RWPE2 (cell line): ENCODE measurements around the gene SH3TC2.

Experiments used
- ATAC-seq: fragments of 200-7000 bp; cut with Tn5 transposase; 3 replicates; pipeline ENCODE4 v1.9.1; 2021; ENCODE audit warnings: low read depth
- DNase-seq: peaks from one replicate; pipeline ENCODE4 v3.0.0-alpha.2; 2020; ENCODE audit warnings: low spot score
- H3K27ac ChIP-seq: fragments of 450-650 bp; 2 replicates; pipeline ENCODE4 v1.5.1; 2017; ENCODE audit warnings: mild to moderate bottlenecking; ENCODE audit not compliant: poor library complexity, severe bottlenecking
- H3K27me3 ChIP-seq: fragments of 250-450 bp; sonication (Bioruptor Pico); 2 replicates; pipeline ENCODE4 v1.5.1; 2021; ENCODE audit warnings: mild to moderate bottlenecking, moderate library complexity; ENCODE audit not compliant: insufficient read depth, poor library complexity, severe bottlenecking
- H3K36me3 ChIP-seq: fragments of 250-450 bp; sonication (Bioruptor Pico); 2 replicates; pipeline ENCODE4 v1.5.1; 2020; ENCODE audit warnings: low read depth, mild to moderate bottlenecking, moderate library complexity
- H3K4me1 ChIP-seq: fragments of 250-450 bp; sonication (Bioruptor Pico); 2 replicates; pipeline ENCODE4 v1.5.1; 2021; ENCODE audit warnings: mild to moderate bottlenecking, moderate library complexity; ENCODE audit not compliant: insufficient read depth, poor library complexity, severe bottlenecking
- H3K4me3 ChIP-seq: fragments of 250-450 bp; sonication (Bioruptor Pico); 2 replicates; pipeline ENCODE4 v1.5.1; 2021; ENCODE audit warnings: mild to moderate bottlenecking, moderate library complexity; ENCODE audit not compliant: severe bottlenecking
- H3K9me3 ChIP-seq: fragments of 250-450 bp; sonication (Bioruptor Pico); 2 replicates; pipeline ENCODE4 v1.5.1; 2021; ENCODE audit warnings: mild to moderate bottlenecking, moderate library complexity; ENCODE audit not compliant: severe bottlenecking
- CTCF ChIP-seq: fragments of 450-650 bp; IDR thresholded peaks from one replicate; pipeline ENCODE4 v1.5.1; 2017; ENCODE audit warnings: mild to moderate bottlenecking, moderate library complexity; ENCODE audit not compliant: poor library complexity, severe bottlenecking

Gene SH3TC2

GRCh38 chr5:149040421-149040820 lies 22.4 kb downstream of the SH3TC2 start:
- peaks cover 4% of the 10 kb centered on the region for H3K4me1 ChIP-seq
- H3K27me3 ChIP-seq = no peaks in the 10 kb centered on the region
- ATAC-seq (no peak), DNase-seq (no peak)
- no peak for TF ChIP-seq CTCF
- H3K9me3 ChIP-seq = no peaks in the 10 kb centered on the region
- H3K4me3 ChIP-seq = no peak overlapping the region
- no peak overlapping the region for H3K27ac ChIP-seq
- peaks cover 11% of the 10 kb centered on the region; the same call in 1 of the 2 replicates for H3K36me3 ChIP-seq

- H3K27ac ChIP-seq = no peak overlapping the region
- no peak overlapping the region for H3K4me3 ChIP-seq
- no peak for TF ChIP-seq CTCF
- H3K36me3 ChIP-seq = peaks cover 11% of the 10 kb centered on the region
- no peak for ATAC-seq
- peaks cover 10% of the 10 kb centered on the region for H3K4me1 ChIP-seq
- H3K9me3 ChIP-seq = no peaks in the 10 kb centered on the region
- no peaks in the 10 kb centered on the region for H3K27me3 ChIP-seq
- no peak for DNase-seq
Measured at GRCh38 chr5:149039506-149039905, 23.4 kb downstream of the SH3TC2 start.

GRCh38 chr5:149038336-149039080 lies 24.4 kb downstream of the SH3TC2 start:
- H3K27ac ChIP-seq = no peak overlapping the region
- TF ChIP-seq CTCF = no peak
- H3K9me3 ChIP-seq = no peaks in the 10 kb centered on the region
- no peak overlapping the region for H3K4me3 ChIP-seq
- DNase-seq = no peak
- no peaks in the 10 kb centered on the region for H3K27me3 ChIP-seq
- peaks cover 10% of the 10 kb centered on the region for H3K4me1 ChIP-seq
- peaks cover 17% of the 10 kb centered on the region for H3K36me3 ChIP-seq
- ATAC-seq = no peak

- ATAC-seq (no peak), DNase-seq (no peak)
- Histone ChIP-seq H3K36me3 (peaks cover 13% of the 10 kb centered on the region), H3K4me1 (peaks cover 10% of the 10 kb centered on the region), H3K27ac (no peak overlapping the region), H3K9me3 (no peaks in the 10 kb centered on the region), H3K27me3 (no peaks in the 10 kb centered on the region), H3K4me3 (no peak overlapping the region)
- no peak for TF ChIP-seq CTCF
Measured at GRCh38 chr5:149037817-149038216, 25.0 kb downstream of the SH3TC2 start.

GRCh38 chr5:149036970-149037369 lies 25.9 kb downstream of the SH3TC2 start:
- ATAC-seq (peak; percentile 54), DNase-seq (no peak)
- Histone ChIP-seq H3K27ac (peak overlapping the region; percentile 9), H3K4me3 (no peak overlapping the region), H3K4me1 (peaks cover 10% of the 10 kb centered on the region), H3K9me3 (no peaks in the 10 kb centered on the region), H3K36me3 (peaks cover 13% of the 10 kb centered on the region), H3K27me3 (no peaks in the 10 kb centered on the region)
- TF ChIP-seq CTCF = no peak
